ENCODE measurements around the gene SH3RF3.
"Not testable (repeated sequence)": the region's sequence is repeated elsewhere in the genome, so short reads cannot be mapped to it uniquely, and the experiment has no call there.

- not testable (repeated sequence) for TF ChIP-seq CTCF, POLR2A (IDR thresholded peaks at IDR 0.05)
Measured at GRCh38 chr2:109224341-109224740, 95.3 kb downstream of the SH3RF3 start.
